ENCODE results near the gene OTOGL.
A peak's percentile ranks its signal among the peaks of the same experiment; 100 is the strongest.

OTOGL gene

DNA sequence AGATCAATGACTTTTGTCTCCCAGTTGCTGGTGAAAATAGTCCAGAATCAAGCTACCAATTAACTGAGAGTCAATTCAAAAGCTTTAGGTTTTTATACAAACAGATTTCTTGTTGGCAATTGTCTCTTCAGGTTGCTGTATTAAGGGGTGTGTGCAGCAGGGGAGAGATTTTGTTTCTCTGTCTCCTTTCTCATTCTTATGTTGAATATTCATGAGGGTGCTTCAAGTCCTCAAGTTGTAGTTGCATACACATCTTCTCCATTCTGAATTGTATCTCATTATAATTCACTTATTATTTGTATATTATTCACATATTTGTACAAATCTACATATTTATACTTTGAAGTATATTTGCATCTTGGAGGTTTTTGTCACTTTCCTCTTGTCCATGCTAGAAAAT lies 218.0 kb downstream of the OTOGL start:
- no peak for TF ChIP-seq ZBTB7A (IDR thresholded peaks at IDR 0.05; ENCODE audit: low read depth)
- TF ChIP-seq FOXM1 (IDR thresholded peaks at IDR 0.05; ENCODE audit: borderline replicate concordance, low read depth), result no peak
- no peak for TF ChIP-seq TCF12 (IDR thresholded peaks at IDR 0.05; ENCODE audit: low read depth)
- no peak for TF ChIP-seq EP300 (IDR thresholded peaks at IDR 0.05; ENCODE audit: borderline replicate concordance)
- no peak for TF ChIP-seq YY1 (IDR thresholded peaks at IDR 0.05; ENCODE audit: low read depth)
- TF ChIP-seq CEBPB (IDR thresholded peaks at IDR 0.05), result no peak
- TF ChIP-seq EGR1 (IDR thresholded peaks at IDR 0.05), result no peak
- TF ChIP-seq RAD21 (IDR thresholded peaks at IDR 0.05; ENCODE audit: low read depth), result no peak
- TF ChIP-seq MAX (IDR thresholded peaks at IDR 0.05), result no peak
- TF ChIP-seq TAF1 (IDR thresholded peaks at IDR 0.05; ENCODE audit: low read depth), result no peak
- TF ChIP-seq TEAD4 (IDR thresholded peaks at IDR 0.05), result no peak
- no peak for TF ChIP-seq USF1 (IDR thresholded peaks at IDR 0.05)
- TF ChIP-seq NFIC (IDR thresholded peaks at IDR 0.05), result no peak

GRCh38 chr12:80317899-80318298 lies 218.6 kb downstream of the OTOGL start:
- TF ChIP-seq TEAD4 (IDR thresholded peaks at IDR 0.05), result no peak
- TF ChIP-seq RAD21 (IDR thresholded peaks at IDR 0.05; ENCODE audit: low read depth), result no peak
- no peak for TF ChIP-seq EP300 (IDR thresholded peaks at IDR 0.05; ENCODE audit: borderline replicate concordance)
- TF ChIP-seq CEBPB (IDR thresholded peaks at IDR 0.05), result no peak
- TF ChIP-seq TAF1 (IDR thresholded peaks at IDR 0.05; ENCODE audit: low read depth), result no peak
- no peak for TF ChIP-seq CREB1 (IDR thresholded peaks at IDR 0.05; ENCODE audit: low read depth)
- no peak for TF ChIP-seq USF1 (IDR thresholded peaks at IDR 0.05)
- TF ChIP-seq EGR1 (IDR thresholded peaks at IDR 0.05), result no peak

- TF ChIP-seq RAD21 (IDR thresholded peaks at IDR 0.05; ENCODE audit: low read depth) (no peak), FOXM1 (IDR thresholded peaks at IDR 0.05; ENCODE audit: borderline replicate concordance, low read depth) (no peak), CEBPB (IDR thresholded peaks at IDR 0.05) (no peak), USF1 (IDR thresholded peaks at IDR 0.05) (no peak), CREB1 (IDR thresholded peaks at IDR 0.05; ENCODE audit: low read depth) (no peak), TEAD4 (IDR thresholded peaks at IDR 0.05) (no peak), EP300 (IDR thresholded peaks at IDR 0.05; ENCODE audit: borderline replicate concordance) (no peak), NFIC (IDR thresholded peaks at IDR 0.05) (no peak), TCF12 (IDR thresholded peaks at IDR 0.05; ENCODE audit: low read depth) (no peak), MAX (IDR thresholded peaks at IDR 0.05) (no peak), EGR1 (IDR thresholded peaks at IDR 0.05) (no peak)
Measured at GRCh38 chr12:80320121-80320678, 220.9 kb downstream of the OTOGL start.

GRCh38 chr12:80321653-80322052 lies 222.3 kb downstream of the OTOGL start:
- peak; percentile 21; the same call in 1 of the 2 replicates for TF ChIP-seq TEAD4 (IDR thresholded peaks at IDR 0.05)
- peak; percentile 26; the same call in 1 of the 2 replicates for TF ChIP-seq CEBPB (IDR thresholded peaks at IDR 0.05)
- no peak for TF ChIP-seq ZBTB7A (IDR thresholded peaks at IDR 0.05; ENCODE audit: low read depth)

- TF ChIP-seq TCF12 (IDR thresholded peaks at IDR 0.05; ENCODE audit: low read depth), result no peak
- TF ChIP-seq EGR1 (IDR thresholded peaks at IDR 0.05), result no peak
- no peak for TF ChIP-seq TAF1 (IDR thresholded peaks at IDR 0.05; ENCODE audit: low read depth)
- TF ChIP-seq TEAD4 (IDR thresholded peaks at IDR 0.05), result no peak
- TF ChIP-seq FOXM1 (IDR thresholded peaks at IDR 0.05; ENCODE audit: borderline replicate concordance, low read depth), result no peak
- TF ChIP-seq RAD21 (IDR thresholded peaks at IDR 0.05; ENCODE audit: low read depth), result no peak
- TF ChIP-seq EP300 (IDR thresholded peaks at IDR 0.05; ENCODE audit: borderline replicate concordance), result no peak
- no peak for TF ChIP-seq ZBTB7A (IDR thresholded peaks at IDR 0.05; ENCODE audit: low read depth)
- TF ChIP-seq CEBPB (IDR thresholded peaks at IDR 0.05), result no peak
- no peak for TF ChIP-seq CREB1 (IDR thresholded peaks at IDR 0.05; ENCODE audit: low read depth)
- no peak for TF ChIP-seq MAX (IDR thresholded peaks at IDR 0.05)
- no peak for TF ChIP-seq NFIC (IDR thresholded peaks at IDR 0.05)
- no peak for TF ChIP-seq USF1 (IDR thresholded peaks at IDR 0.05)
- TF ChIP-seq, protein P1, sequence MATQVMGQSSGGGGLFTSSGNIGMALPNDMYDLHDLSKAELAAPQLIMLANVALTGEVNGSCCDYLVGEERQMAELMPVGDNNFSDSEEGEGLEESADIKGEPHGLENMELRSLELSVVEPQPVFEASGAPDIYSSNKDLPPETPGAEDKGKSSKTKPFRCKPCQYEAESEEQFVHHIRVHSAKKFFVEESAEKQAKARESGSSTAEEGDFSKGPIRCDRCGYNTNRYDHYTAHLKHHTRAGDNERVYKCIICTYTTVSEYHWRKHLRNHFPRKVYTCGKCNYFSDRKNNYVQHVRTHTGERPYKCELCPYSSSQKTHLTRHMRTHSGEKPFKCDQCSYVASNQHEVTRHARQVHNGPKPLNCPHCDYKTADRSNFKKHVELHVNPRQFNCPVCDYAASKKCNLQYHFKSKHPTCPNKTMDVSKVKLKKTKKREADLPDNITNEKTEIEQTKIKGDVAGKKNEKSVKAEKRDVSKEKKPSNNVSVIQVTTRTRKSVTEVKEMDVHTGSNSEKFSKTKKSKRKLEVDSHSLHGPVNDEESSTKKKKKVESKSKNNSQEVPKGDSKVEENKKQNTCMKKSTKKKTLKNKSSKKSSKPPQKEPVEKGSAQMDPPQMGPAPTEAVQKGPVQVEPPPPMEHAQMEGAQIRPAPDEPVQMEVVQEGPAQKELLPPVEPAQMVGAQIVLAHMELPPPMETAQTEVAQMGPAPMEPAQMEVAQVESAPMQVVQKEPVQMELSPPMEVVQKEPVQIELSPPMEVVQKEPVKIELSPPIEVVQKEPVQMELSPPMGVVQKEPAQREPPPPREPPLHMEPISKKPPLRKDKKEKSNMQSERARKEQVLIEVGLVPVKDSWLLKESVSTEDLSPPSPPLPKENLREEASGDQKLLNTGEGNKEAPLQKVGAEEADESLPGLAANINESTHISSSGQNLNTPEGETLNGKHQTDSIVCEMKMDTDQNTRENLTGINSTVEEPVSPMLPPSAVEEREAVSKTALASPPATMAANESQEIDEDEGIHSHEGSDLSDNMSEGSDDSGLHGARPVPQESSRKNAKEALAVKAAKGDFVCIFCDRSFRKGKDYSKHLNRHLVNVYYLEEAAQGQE (IDR thresholded peaks at IDR 0.05; ENCODE audit: low read depth), result no peak
- TF ChIP-seq YY1 (IDR thresholded peaks at IDR 0.05; ENCODE audit: low read depth), result no peak
Measured at GRCh38 chr12:80325167-80325959, 226.0 kb downstream of the OTOGL start.

DNA sequence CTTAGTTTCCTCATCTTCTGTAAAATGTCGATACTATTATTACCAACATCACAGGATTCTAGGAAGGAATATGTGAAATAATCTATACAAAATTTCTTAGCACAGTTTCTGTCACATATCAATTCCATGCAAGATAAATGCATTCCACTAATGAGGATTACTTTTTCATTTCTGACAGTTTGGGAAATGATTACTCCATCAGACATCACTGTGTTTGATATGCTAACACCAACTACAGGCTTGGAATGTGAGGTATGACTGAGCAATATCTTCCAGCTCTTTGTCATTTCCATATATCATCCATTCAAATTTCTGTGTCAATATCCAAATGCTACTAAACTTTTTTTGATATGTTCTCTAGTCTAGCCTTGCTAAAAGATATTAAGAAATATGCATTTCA lies 233.5 kb downstream of the OTOGL start:
- no peak for TF ChIP-seq CEBPB (IDR thresholded peaks at IDR 0.05)
- no peak for TF ChIP-seq NFIC (IDR thresholded peaks at IDR 0.05)
- no peak for TF ChIP-seq MAX (IDR thresholded peaks at IDR 0.05)
- TF ChIP-seq ZBTB7A (IDR thresholded peaks at IDR 0.05; ENCODE audit: low read depth), result no peak
- no peak for TF ChIP-seq EGR1 (IDR thresholded peaks at IDR 0.05)
- TF ChIP-seq TCF12 (IDR thresholded peaks at IDR 0.05; ENCODE audit: low read depth), result no peak
- TF ChIP-seq EP300 (IDR thresholded peaks at IDR 0.05; ENCODE audit: borderline replicate concordance), result no peak
- TF ChIP-seq CREB1 (IDR thresholded peaks at IDR 0.05; ENCODE audit: low read depth), result no peak
- no peak for TF ChIP-seq YY1 (IDR thresholded peaks at IDR 0.05; ENCODE audit: low read depth)
- TF ChIP-seq TEAD4 (IDR thresholded peaks at IDR 0.05), result no peak
- no peak for TF ChIP-seq USF1 (IDR thresholded peaks at IDR 0.05)
